NCI-H187 treated with DMSO at 0.1 percent for 48 hours (cell line): ENCODE data around the gene MGMT.

Source experiments
- DNase-seq: peaks from one replicate; lab custom pipeline; 2025; lab: John Stamatoyannopoulos, UW

The MGMT gene

DNA sequence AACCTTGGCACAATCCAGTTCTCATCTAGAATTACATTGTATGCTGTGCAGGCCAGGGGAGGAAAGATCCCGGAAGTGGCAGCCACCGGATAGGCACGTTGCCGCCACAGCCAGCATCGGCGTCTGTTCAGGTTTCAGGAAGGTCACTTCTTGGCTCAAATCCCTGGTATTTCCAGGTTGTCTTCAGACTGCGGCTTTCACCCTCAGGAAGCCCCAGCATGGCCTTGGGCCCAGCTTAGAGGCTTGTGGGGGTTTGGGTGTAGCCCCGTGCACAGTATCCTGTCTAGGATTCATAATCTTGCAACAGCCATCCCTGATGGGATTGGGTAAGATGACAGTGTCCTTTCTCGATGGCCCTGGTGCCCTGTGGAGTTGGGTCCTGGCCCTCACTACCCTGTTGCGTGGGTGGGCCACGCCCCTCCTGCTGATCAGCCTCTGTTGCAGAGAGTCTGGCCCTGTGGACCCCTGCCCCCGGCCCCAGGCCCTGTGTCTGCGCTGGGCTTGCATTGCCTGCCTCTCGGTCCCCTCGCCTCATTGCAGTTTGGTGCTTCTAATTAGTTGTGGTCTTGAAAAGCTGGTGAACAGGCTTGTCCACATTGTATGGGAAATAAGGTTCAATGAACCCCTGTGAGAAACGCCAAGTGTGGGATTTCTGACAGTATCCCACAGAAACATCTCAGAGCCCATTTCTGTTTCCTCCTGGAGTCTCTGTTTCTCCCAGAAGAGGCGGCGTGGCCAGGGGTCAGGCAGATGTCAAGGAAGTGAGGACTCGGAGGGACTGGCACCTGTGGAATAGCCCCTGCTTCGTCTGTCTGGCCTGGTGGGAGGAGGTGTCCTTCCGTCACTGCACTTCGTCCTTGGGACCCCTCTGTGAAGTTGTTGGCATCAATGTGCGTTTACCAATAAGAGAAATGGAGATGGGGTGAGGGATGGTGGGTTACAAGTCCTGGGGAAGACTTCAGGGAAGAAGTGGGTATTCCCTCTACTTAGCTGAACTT lies 77.5 kb downstream of the MGMT start:
- DNase-seq: no peak

DNA sequence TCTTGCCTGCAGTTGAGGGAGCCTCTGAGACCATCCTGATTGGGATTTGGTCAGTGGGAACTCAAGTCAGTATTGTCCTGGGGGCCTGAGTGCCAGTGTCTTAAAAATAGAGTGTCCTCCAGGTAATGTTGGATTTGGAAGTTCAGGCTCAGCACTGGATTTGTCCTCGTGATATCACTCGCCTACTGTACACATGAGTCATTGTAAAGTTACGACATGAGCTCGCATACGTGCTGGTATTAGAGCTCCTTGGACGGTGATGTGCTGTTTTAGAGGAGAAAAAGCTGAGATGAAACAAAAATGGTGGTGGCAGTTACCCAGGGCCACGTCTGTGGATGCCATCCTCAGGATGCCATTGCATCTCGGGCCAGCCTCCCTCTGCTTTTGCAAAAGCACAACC lies 78.2 kb downstream of the MGMT start:
- no peak for DNase-seq

DNA sequence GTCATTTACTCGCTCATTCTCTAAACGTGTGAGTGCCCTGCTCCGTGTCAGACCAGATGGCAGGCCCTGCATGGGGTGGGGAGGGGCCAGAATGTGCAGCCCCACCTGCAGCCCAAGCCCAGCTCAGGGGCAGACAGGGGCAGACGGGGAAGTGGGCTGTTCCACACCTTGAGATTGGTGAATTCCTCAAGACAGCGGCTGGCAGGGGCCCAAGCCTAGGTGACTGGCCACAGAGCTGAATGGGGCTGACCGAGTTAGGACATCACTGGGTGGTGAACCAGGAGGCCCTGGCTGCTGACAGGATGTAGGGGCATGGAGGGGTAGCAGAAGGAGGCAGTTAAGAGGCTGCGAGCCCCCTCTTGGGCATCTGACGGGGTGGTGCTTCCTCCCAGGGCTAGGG lies 79.1 kb downstream of the MGMT start:
- no peak for DNase-seq

DNA sequence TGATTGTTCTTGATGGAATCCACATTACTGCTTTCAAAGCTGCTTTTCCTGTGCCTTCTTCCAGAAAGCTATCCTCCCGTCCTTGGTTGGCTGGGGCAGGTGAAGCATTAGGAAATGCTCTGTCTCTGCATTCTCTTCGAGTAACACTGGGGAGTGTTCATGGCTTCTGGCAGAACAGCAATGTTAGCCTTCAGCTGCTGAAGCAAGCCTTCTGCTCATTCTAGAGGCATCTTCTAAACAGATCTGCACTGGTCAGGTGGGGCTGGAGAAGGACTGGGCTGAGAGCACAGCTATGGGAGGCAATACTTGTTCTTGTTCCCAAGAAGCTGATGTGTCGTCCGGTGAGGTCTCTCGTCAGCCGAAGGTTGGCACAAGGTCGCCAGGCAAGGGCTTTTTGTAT lies 80.6 kb downstream of the MGMT start:
- DNase-seq: no peak

DNA sequence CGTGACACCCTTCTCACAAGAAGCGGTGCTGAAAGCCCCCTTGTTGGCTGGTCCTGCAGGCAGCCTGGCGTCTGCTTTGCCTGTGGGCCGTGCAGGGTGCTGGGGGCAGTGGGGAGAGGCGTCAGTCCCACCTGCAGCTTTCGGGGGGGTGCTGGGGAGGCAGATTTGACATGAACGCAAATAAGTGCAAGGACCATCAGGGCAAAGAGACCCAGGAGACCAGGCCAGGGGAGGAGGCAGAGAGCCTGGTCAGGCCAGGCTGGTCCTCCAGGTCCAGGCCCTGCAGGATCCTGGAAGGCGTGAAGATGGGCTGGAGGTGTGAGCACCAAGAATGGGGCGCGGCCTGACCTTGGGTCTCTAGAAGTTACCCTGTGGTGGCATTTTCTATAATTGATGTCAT lies 81.6 kb downstream of the MGMT start:
- DNase-seq: no peak

DNA sequence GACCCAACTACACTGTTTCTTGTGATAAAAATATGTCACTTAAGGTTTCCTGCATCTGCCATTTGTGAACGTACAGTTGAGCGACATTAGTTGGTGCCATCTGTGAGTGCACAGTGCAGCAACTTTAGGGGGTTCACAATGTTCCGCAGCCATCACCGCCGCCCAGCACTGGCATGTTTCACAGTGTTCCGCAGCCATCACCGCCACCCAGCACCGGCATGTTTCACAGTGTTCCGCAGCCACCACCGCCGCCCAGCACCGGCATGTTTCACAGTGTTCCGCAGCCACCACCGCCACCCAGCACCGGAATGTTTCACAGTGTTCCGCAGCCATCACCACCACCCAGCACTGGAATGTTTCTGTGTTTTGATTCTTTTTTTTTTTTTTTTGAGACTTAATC lies 83.0 kb downstream of the MGMT start:
- DNase-seq: no peak

DNA sequence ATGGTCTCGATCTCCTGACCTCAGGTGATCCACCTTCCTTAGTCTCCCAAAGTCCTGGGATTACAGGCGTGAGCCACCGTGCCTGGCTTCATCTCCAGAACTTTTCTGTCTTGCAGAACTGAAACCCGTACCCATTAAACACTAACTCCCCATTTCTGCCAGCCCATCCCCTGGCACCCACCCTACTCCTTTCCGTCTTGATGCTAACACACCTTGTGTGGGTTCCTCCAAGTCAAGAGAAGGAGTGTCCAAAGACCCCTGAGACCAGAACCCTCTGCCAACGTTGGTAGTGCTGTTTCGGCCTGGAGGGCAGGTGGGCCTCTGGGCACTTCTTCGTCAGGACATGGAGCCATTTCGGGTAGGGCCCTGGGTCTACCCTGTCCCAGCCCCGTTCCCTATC lies 83.6 kb downstream of the MGMT start:
- no peak for DNase-seq

DNA sequence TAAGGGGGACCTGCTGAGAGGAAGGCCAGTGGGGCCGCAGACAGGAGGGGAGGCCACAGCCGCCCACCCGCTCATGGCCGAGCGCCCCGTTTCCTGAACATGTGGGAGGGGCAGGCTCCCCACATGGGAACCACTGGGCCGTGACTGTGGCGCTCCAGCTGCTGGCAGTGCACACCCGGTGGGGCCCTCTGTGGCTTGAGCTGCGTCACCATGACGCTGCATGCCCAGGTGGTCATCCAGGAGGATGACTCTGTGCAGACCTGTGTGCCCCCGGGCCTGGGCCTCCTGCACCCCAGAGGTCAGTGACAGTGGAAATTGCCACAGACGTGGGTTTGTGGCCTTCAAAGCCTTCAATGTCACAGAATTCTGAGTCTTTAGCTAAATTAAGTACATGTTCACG lies 85.1 kb downstream of the MGMT start:
- DNase-seq: no peak

DNA sequence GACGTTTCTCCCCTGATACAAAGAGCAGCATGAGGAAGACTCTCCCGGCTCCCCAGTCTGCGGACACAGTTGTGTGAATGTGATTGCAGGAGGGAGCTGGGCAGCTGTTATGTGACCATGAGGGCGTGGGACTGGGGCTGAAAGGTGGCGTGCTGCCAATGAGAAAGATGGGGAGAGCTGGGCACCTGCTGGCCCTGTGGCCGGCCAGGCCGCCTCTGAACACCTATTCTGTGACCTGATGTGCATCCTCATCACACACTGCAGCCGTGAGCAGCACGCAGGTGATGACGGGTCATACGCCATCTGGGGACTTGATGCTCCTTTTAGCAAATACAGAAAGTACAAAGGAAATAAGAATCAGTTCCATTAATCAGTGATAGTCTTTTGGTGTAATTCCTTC lies 86.9 kb downstream of the MGMT start:
- DNase-seq: no peak

DNA sequence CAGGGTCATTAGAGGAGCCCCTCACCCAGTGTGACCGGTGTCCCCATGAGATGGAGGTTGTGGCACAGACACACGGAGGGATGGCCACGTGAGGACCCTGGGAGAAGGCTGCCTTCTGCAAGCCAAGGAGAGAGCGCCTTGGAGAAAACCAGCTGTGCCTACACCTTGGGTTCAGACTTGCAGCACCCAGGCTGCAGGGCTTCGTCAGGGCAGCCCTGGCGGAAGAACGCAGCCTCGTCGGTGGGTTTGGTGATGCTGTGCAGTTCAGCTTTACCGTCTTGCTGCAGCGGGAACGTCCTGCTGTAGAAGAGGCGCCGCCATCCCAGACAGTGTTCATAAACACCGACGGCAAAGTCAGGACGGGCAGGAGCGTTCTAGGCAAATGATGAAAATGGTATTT lies 89.3 kb downstream of the MGMT start:
- no peak for DNase-seq

DNA sequence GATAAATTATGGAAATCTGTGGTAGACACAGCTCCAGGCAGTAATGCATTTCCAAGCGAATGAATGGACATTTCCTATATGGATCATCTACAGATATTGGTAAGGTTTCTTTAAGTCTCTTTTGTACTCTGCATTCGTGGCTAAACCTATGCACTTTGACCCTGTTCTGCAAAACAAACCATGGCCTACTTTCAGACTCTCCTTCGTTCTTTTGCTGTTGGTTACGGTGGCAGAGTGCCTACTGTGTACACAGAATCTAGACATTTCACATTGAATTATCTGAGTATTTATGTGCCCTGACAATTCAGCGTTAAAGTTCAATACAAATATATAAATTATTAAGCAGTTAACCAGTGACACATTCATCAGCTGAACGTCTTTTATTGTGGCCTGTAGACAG lies 93.3 kb downstream of the MGMT start:
- DNase-seq: no peak

DNA sequence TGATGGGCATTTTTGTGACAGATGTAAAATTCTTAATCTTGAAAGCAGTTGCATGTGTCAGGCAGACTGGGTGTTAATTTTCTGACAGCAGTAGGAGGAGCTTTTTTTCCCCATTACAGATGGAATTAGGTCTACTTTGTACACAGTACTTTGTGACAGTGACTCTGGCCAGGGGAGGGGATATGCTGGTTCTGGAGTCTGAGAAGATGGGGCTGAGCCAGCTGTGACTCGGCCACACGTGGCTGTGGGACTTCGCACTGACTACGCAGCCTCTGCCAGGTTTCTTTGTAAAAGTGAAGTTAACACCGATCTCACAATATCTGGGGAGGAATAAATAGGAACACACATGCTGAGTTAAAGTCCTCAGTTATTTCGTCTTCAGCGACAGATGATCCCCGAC lies 95.4 kb downstream of the MGMT start:
- no peak for DNase-seq

DNA sequence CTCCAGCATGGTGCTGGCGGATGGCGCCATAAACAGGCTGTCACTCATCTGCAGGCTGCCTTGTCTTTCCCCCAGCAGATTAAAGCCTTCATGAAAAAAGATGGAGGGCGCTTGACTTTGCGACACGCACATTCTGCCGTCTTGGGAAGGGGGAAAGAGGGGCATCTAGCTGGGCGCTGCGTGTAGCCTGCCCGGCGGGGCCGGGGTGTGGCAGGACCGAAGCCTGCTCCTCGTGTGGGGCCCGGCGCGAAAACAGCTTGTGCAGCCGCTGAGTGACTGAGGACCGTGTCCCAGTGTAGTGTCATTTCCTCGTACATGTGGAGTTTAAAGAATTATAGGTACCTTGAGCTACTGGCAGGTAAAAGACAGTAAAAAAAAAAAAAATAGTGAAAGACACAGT lies 97.9 kb downstream of the MGMT start:
- no peak for DNase-seq

DNA sequence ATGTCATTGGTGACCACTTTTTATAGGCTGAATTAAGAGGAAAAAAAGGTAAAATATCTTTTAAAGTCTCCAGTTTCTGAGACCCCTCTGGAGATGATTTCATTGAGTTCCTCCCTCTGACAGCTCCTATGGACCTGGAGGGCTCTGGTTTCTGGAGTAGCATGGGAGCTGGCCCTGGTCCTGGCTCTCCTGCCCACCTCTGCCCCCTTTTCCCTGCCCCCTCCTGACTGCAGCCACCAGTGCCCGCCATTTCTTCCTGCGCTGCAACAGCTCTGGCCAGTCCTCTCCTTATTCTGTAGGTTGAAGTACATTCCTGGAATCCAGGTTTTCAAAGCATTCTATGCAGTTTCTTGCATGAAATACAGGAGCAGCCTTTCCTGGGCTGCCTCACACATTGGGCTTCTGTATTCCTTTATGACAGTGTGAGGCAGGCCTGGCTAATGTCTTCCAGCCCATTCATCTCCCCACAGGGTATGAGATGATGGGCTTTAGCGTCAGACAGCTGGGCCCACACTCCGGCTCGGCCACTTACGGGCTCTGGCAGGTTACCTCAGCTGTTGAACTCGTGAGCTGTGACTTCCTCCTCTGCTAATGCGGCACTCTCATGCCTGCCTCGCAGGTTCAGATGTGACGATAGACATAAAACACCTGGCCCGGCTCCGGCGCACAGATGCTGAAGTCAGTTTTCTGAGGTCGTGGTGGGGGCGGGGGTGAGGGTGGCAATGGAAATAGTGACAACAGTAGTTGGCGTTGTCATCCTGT lies 101.7 kb downstream of the MGMT start:
- DNase-seq: no peak

DNA sequence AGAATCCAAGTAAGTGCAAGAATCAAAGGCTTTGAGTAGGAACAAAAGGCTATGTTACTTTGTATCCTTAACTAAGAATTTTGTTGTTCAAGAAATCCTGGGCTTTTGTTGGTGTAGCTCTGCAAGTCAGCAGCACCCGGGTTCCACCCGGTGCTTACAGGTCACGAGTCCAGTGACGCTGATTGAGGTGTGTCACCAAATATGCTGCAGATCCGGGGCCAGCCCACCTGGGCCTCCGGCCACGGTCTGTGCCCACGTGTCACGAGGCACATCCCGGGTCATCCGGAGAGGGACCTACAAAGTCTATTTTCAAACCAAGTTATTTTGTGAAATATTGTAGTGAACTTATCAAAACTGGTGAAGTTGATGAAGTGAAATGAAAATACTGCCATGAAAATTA lies 103.1 kb downstream of the MGMT start:
- DNase-seq: no peak

DNA sequence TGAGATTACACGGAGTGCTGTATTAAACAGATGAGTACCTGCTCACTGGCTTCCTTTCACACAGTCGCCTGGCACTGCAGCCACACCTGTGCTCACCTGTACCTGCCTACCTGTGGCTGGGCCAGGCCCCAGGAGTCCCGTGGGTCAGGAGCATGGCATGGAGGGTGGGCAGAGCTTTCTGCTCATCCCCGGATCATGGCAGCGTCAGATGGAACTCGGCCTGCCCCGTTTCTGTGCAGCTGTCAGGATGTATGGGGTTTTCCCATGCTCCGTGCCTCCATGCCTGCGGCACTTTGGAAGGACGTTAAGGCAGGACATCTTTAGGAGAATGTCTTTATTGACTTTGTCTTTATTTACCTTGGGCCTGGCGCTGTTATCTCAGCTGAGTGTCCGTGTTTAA lies 112.2 kb downstream of the MGMT start:
- DNase-seq: no peak

DNA sequence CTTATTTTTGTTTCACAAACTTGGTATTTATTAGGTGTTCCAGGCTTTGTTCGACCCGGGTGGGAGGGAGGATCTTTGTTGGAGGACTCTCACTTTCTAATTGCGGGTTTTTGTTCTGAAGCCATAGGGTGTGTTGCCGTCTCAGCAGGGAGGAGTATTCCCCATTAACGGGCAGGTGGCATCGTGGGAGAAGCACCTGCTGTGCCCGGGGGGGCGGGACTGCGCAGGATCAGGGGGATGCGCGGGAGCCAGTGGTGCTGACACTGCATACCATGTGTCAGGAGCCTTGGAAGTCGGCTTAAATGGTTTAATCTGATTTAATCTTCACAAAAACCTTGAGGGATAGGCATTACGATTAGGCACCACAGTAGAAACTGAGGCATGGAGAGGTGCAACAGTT lies 113.0 kb downstream of the MGMT start:
- DNase-seq: no peak

DNA sequence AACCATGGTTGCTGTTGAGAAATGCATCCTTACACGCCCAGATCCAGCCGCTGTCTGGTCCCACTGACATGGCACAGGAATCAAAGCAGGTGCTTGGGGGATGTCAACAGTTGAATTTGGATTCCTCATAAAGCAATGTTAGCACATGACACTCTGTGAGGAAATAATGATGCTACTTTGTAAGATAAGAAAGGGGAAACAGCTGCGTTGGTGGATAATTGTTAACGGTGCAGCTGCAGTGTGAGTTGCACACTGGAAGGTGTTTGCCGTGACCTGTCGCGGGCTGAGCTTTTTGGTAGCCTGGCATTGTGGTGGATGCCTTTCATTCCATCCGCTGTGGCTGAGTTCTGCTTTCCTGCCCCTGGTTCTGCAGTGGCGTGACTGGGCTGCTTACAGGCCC lies 113.9 kb downstream of the MGMT start:
- no peak for DNase-seq

DNA sequence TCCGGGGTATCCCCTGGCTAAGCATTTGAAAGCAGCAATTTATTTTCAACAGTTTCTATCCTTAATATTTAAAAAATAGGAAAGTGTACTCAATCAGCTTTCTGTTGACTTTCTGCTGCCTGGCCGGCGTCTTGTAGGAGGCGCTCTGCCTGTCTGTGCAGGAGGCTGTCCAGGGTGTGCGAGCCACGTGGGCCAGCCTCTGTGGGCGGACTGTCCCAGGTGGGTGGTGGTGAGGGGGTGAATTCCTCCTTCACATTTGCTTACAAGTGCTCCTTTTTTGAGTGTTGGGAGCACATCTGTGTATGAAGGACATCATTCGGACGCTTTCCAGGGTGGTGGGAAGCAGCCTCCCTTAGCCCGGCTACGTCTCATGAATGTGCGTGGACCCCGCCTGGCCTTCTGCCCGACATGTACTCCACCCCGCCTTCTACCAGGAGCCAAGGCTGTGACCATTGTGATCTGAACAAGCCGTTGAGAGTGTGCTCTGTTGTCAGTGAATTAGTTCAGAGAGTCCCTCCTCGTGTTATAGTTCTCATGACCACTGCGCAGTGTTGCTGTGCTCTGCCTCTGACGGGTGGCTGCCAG lies 114.9 kb downstream of the MGMT start:
- DNase-seq: no peak

DNA sequence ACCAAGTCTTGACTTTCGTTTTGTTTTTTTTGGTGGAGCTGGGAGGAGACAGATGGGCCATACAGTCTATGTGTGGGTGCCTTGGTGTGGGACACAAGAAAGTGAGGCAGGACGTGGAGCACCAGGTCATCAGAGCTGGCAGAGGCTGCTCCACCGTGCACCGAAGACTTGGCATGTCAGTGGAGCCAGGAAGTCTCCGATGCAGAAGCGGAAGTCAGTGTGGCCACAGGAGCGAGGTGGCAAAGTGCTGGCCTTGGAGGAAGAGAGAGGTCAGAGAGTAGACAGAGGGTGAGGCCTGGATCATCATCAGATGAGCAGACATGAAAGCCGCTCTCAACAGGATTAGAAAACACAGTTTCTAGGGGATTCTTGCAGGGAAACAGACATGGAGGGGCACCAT lies 116.8 kb downstream of the MGMT start:
- DNase-seq: no peak

DNA sequence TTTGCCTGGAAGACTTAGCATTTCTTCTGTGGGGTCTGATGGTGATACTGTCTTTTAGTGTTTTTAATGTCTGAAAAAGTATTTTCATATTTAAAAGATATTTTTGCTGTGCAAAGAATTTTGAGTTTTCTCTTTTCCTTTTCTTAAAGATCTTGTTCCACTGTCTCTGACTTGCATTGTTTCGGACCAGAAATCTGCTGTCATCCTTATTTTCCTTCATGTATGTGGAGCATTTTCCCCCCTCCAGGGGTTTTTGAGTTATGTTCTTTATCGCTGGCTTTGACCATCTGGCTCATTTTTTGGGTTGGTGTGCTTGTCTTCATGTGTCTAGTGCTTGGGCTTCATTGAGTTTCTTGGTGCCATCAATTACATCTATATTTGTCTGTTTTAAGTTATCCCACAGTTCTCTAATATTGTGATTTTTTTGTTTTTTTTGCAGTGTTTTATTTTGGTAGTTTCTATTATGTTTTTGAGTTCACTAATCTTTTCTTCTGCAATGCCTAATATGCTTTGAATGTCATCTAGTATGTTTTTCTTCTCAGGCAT lies 119.9 kb downstream of the MGMT start:
- DNase-seq: no peak

DNA sequence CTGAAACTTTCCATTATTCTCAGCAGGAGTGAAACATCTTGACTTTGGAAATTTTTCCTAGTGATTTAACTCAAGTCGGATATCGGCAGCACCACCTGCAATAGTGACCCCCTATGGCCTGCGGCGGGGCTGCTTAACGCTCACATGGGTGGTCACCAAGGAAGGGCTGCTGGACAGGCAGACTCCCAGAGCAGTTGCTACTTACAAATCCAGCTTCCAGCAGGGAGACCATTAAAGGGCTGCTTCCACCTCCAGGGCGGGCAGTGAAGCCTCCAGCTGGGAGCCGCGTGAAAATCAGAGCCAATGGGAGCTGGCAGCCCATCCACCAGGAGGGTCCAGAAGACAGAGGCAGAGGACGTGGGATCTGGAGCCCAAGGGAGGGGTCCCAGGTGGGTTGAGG lies 122.5 kb downstream of the MGMT start:
- no peak for DNase-seq

DNA sequence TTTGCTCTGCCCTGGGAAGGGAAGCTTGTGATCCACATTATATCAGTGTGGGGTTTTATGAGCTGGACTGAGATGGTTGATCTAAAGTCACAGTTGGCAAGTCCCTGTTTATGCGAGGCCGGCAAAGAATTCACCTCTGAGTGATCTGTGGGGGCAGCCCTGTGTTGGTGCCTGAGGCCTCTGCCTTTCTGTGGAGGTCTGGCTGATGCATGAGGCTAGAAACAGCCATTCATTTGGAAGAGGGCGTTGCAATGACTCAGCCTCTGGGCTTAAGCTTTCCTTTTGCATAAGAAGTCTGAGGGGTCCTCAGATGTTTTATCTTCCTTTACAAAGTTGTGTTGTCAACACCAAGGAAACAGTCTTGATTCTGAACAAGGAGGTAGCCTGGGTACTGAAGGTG lies 126.9 kb downstream of the MGMT start:
- no peak for DNase-seq
